Retinal pigment epithelial cell (primary cell): ENCODE measurements around the gene NTRK3.

Experiments
- DNase-seq: peaks from one replicate; pipeline ENCODE4 v3.0.0-alpha.2; 2010; ENCODE audit warnings: low read depth
- H3K4me3 ChIP-seq: 2 replicates; pipeline ENCODE4 v1.5.1; 2011; ENCODE audit warnings: mild to moderate bottlenecking, low read length, control low read depth, moderate library complexity
- TF ChIP-seq, protein P1 (sequence below): conservative IDR thresholded peaks from 2 replicates; pipeline ENCODE4 v1.5.1; 2011; ENCODE audit warnings: low read depth, low read length, control low read depth, inconsistent platforms

NTRK3 gene

DNA sequence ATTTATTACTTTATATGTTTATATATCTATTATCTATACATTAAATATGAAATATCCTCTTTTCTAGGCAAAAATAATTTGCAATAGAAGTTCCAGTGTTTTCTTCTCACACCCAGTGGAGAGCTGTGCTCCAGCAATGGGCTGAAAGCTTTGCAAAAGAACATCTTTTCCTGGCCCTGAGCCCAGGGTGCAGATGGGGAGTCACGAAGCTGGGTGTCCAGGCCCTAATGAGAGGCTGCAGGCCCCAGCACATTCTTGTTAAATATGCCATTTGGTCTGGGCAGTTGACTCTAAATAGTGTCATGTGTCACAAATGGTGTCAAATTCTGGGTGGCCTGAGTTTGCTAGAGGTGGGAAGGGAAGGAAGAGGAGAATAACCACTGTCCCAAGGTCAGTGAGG is 5.7 kb downstream of the NTRK3 start:
- DNase-seq = no peak
- no peak overlapping the region for H3K4me3 ChIP-seq
- TF ChIP-seq, protein P1, sequence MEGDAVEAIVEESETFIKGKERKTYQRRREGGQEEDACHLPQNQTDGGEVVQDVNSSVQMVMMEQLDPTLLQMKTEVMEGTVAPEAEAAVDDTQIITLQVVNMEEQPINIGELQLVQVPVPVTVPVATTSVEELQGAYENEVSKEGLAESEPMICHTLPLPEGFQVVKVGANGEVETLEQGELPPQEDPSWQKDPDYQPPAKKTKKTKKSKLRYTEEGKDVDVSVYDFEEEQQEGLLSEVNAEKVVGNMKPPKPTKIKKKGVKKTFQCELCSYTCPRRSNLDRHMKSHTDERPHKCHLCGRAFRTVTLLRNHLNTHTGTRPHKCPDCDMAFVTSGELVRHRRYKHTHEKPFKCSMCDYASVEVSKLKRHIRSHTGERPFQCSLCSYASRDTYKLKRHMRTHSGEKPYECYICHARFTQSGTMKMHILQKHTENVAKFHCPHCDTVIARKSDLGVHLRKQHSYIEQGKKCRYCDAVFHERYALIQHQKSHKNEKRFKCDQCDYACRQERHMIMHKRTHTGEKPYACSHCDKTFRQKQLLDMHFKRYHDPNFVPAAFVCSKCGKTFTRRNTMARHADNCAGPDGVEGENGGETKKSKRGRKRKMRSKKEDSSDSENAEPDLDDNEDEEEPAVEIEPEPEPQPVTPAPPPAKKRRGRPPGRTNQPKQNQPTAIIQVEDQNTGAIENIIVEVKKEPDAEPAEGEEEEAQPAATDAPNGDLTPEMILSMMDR = no peak

DNA sequence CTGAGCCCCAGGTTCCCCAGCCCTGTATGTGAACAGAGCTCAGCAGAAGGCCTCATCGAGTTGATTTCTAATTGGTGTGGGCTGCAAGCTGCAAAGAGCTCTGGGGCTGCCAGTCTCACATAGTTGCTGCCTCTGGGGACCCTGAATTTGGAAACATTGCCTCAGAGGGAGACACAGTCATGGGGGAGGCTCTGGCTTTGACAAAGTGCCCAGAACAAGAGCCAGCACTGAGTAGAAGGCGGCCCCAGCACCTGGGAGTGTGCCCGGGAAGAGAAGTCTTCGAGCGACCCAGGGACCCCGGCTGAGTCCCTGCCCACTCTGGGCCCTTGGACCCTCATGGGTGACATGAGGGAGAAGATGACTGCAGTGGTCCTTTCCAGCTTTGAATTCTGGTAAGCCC is 7.3 kb downstream of the NTRK3 start:
- DNase-seq = no peak
- TF ChIP-seq, protein P1 = no peak
- no peak overlapping the region for H3K4me3 ChIP-seq

DNA sequence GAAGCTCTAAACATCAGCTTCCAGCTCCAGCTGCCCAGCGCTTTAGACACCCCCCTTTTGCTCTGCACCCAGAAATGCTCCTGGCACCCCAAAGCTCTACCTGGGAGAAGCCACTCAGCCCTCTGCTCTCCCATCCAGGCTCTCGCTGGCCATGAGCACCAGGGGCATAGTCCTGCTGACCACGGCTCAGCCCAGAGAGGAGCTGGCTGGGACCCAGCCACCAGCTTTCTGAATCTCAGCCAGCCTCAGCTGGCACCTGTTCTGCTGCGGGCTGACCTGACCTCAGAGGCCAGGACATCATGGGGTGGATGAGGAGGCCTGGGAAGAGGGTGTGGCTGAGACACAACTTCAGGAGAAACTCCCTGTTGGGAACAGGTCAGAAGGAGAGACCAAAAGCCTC is 8.6 kb downstream of the NTRK3 start:
- H3K4me3 ChIP-seq = no peak overlapping the region
- TF ChIP-seq, protein P1 = no peak
- DNase-seq = no peak

DNA sequence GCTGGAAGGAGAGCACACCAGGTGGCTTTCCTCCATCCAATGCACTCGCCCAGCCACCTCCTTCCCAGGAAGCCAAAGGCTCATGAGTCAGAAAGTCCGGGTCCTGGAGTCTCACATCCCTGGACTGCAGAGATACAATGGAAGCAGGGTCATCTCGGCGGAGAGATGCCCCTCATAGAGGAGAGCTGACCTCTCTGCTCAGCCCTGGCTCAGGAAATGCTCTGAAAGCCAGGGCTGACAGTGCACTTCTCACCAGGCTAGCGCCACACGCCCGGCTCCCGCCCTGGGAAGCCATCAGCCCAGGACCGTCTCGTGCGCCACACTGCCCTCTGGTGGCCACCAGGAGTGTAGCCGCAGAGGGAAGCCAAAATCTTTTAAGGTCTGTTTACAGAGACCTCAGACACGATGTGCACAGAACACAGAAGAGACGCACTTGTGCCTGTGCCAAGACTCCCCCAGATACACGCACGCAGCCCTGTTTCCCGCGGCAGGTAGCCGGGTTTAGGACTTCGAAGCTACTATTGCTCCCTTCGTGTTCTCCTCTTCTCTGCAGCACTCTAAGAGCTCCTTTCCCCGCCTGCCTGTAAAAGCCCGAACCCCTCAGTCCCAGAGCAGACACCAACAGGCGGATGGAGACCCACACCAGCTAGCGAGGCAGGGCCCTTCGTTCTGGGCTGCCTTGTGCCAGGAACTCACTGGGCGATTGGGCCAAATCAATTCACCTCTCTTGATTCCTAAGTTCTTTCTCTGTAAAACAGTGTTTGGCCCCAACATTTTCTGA is 9.7 kb downstream of the NTRK3 start:
- H3K4me3 ChIP-seq = no peak overlapping the region
- no peak for DNase-seq
- TF ChIP-seq, protein P1 = peak; percentile 94

DNA sequence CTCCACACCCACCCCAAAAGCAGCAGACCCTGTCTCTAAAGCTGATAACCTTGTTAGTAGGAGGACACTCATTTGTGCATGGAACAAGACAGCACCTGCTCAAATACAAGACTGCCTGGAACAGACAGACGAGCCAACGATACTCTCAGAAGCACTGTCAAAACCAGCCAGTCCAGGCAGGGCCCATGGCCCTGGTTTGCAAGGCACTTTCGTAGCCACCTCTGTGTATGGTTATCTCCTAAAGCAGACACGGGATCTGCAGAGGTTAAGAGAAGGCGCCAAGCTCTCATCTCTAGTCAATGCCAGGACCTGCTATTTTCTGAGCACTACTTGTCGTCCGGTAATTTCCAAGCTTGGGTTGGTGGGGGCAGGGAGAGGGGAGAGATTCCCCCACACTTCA is 10.5 kb downstream of the NTRK3 start:
- DNase-seq = no peak
- no peak overlapping the region for H3K4me3 ChIP-seq

DNA sequence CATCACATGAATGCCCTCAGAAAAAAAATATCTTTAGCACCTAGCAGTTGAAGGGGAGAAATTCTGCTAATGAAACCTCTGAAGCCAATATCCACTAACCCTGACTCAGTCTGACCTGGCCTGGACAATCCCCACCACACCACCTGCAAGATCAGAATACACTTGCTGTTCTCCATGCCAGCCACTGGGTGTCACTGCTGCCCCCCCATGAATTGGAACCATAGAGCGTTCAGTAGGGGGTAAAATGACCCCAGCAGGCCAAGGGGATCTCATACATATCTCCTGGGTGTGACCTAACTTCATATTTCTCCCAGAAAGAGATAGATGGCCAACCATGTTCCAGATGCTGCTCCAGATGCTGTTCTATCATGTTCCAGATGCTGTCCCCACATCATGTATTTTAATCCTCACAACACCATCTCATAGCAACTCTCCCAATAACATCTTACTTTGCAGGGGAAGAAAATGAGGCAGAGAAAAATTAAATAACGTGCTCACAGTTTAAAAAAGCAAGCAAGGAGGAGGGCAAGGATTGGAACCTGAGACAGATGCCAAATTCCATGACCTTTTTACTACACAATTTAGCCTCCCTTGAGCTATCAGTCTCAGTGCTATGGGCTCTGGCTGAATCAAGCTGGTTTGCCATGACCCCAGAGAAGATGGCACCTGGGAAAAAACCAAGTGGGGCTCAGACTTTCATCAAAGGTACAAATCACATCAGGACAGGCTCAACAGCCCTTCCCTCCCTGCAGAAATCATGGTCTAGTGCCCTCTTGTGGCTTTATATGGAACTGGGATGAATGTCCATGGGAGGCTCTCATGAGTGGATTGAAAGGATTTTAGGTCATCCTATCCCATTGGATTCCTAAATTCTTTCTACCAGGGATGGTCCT is 12.4 kb downstream of the NTRK3 start:
- TF ChIP-seq, protein P1 = peak; percentile 65
- H3K4me3 ChIP-seq = no peak overlapping the region
- no peak for DNase-seq

More for the DNA sequence above, 10.5 kb downstream of the NTRK3 start:
- TF ChIP-seq, protein P1 = no peak
